T-cell (primary cell): ENCODE measurements around the gene ITGB7. TPM values are rescaled to one million over a fixed set of nuclear protein-coding genes. Genes with fewer than 3 reads are reported as not detected.

Experiments used
- ATAC-seq, 4 experiments: fragments of 200-7000 bp in 3 of 4; fragments of 150-1000 bp in 1 of 4; cut with Tn5 transposase; replicated peaks in 1 of 4; 1 replicate in 3 of 4; 2 replicates in 1 of 4; pipeline ENCODE4 v1.10.0; 2021; ENCODE audit warnings: moderate library complexity in 3 of 4, mild to moderate bottlenecking in 2 of 4, moderate number of reproducible peaks in 1 of 4
- CTCF ChIA-PET, 2 donors: fragments of 300-600 bp; sonication (Branson Sonifier 250); formaldehyde crosslinking; loops; one replicate each; lab custom pipeline; 2022; ENCODE audit warnings: antibody characterized with exemption in 2 of 2; lab: Charles Lee
- POLR2A ChIA-PET, 2 donors: fragments of 300-600 bp; sonication (Branson Sonifier 250); formaldehyde crosslinking; loops; one replicate each; lab custom pipeline; 2022; ENCODE audit warnings: antibody characterized with exemption in 2 of 2; lab: Charles Lee
- DNase-seq, 35 experiments: peaks; one replicate each; pipeline versions ENCODE4 v3.0.0 to v3.0.0-alpha.2; 2013 to 2023
- H3K27ac ChIP-seq: one replicate; pipeline ENCODE4 v1.5.1; 2013; ENCODE audit warnings: low read length
- H3K27me3 ChIP-seq, 2 experiments: replicated peaks in 1 of 2; 1 replicate in 1 of 2; 2 replicates in 1 of 2; pipeline versions ENCODE4 v1.6.1 to v1.7.0; 2013; ENCODE audit warnings: low read length in 1 of 2, mixed read lengths in 1 of 2; ENCODE audit not compliant: control insufficient read depth in 2 of 2, insufficient read depth in 2 of 2; ENCODE audit errors: extremely low read depth in 1 of 2
- H3K36me3 ChIP-seq, 2 donors: 1 replicate in 1 of 2; 2 replicates in 1 of 2; pipeline versions ENCODE4 v1.6.1 to v1.7.0; 2013; ENCODE audit warnings: low read length in 1 of 2; ENCODE audit not compliant: control insufficient read depth in 2 of 2, insufficient read depth in 1 of 2; ENCODE audit errors: extremely low read depth in 1 of 2
- H3K4me1 ChIP-seq, 2 experiments: 1 replicate in 1 of 2; 2 replicates in 1 of 2; pipeline versions ENCODE4 v1.6.1 to v1.7.0; 2013; ENCODE audit warnings: low read length in 2 of 2, mixed read lengths in 1 of 2; ENCODE audit not compliant: insufficient read depth in 2 of 2, control insufficient read depth in 1 of 2; ENCODE audit errors: extremely low read depth in 1 of 2
- H3K4me3 ChIP-seq, 2 donors: 1 replicate in 1 of 2; 2 replicates in 1 of 2; pipeline versions ENCODE4 v1.5.1 to v1.7.0; 2013; ENCODE audit warnings: mild to moderate bottlenecking in 2 of 2, low read length in 1 of 2, moderate library complexity in 1 of 2; ENCODE audit not compliant: control insufficient read depth in 1 of 2; ENCODE audit errors: extremely low read depth in 1 of 2
- H3K9me3 ChIP-seq: 2 replicates; pipeline ENCODE4 v1.7.0; 2013
- H3K27ac Mint-ChIP-seq, 2 donors: one replicate each; pipeline ENCODE4 v1.8.0; 2020 to 2021; ENCODE audit warnings: mild to moderate bottlenecking in 2 of 2, mixed read lengths in 2 of 2
- H3K27me3 Mint-ChIP-seq, 2 donors: one replicate each; pipeline ENCODE4 v1.8.0; 2021 to 2022; ENCODE audit warnings: mixed read lengths in 2 of 2
- H3K36me3 Mint-ChIP-seq: one replicate; pipeline ENCODE4 v1.8.0; 2021; ENCODE audit warnings: mixed read lengths
- H3K4me1 Mint-ChIP-seq, 3 donors: one replicate each; pipeline ENCODE4 v1.8.0; 2020 to 2022; ENCODE audit warnings: mixed read lengths in 3 of 3, mild to moderate bottlenecking in 1 of 3
- H3K4me3 Mint-ChIP-seq, 3 donors: one replicate each; pipeline ENCODE4 v1.8.0; 2020 to 2022; ENCODE audit warnings: mild to moderate bottlenecking in 3 of 3, mixed read lengths in 3 of 3, moderate library complexity in 3 of 3
- H3K9me3 Mint-ChIP-seq, 3 donors: one replicate each; pipeline ENCODE4 v1.8.0; 2020 to 2022; ENCODE audit warnings: mixed read lengths in 3 of 3
- WGBS: methylation state at CpG from one replicate; pipeline ENCODE4 v1.1.5; 2013; ENCODE audit warnings: missing lambda C conversion rate; ENCODE audit not compliant: insufficient coverage; 5-methylcytosine and 5-hydroxymethylcytosine counted together
- total RNA-seq, 35 experiments: library from RNA in 6 of 35; stranded (reverse) in 6 of 35; fragments of 120-200 nt in 1 of 35; gene quantifications; one replicate each; pipeline versions ENCODE4 v1.2.1 to v1.2.4 and lab custom pipeline; 2013 to 2026

ITGB7 gene
- total RNA-seq, 5 donors from 2014 or later (not counting 1 experiment from before 2014, with no cell fraction given): 247 to 590 (median 469) TPM

GRCh38 chr12:53159195-53159839 is 47.7 kb downstream of the ITGB7 start:
- no peak overlapping the region for H3K27ac ChIP-seq
- H3K27me3 ChIP-seq: no peaks in the 10 kb centered on the region
- Mint-ChIP-seq H3K27ac (peak overlapping the region in 1 of 2 donors; percentile 49), H3K4me1 (peaks cover 4 to 9% (median 5%) of the 10 kb centered on the region in 3 donors), H3K36me3 (no peaks in the 10 kb centered on the region), H3K9me3 (no peaks in the 10 kb centered on the region), H3K4me3 (no peak overlapping the region), H3K27me3 (no peaks in the 10 kb centered on the region)
- POLR2A ChIA-PET: interaction anchor here in 1 of 2 donors (0.5 kb wide), 1 partner anchor 400 kb away, joined by 7 read pairs; no protein-coding TSS in a partner anchor
- H3K4me3 ChIP-seq: no peak overlapping the region
- peaks cover 0 to 9% of the 10 kb centered on the region in 2 experiments for H3K4me1 ChIP-seq
- 12% methylated on average over 9 of the region's 14 CpGs for WGBS
- H3K36me3 ChIP-seq: peaks cover 0 to 3% of the 10 kb centered on the region in 2 donors
- DNase-seq: peak; percentile 69 to 93 (median 85)
- CTCF ChIA-PET: interaction anchor here (0.6 to 2.6 kb wide), 27 partner anchors 11 to 262 kb away, joined by 3 to 19 read pairs (median 4); partner anchors contain the start of genes AAAS (in 1 of the 2), CSAD (in 1 of the 2), ESPL1 (in 1 of the 2) and ZNF740 (in 1 of the 2)
- no peaks in the 10 kb centered on the region for H3K9me3 ChIP-seq
- peak; percentile 97 to 99 (median 97) for ATAC-seq

- ATAC-seq (no peak), DNase-seq (no peak)
- Mint-ChIP-seq H3K27ac (no peak overlapping the region), H3K27me3 (no peaks in the 10 kb centered on the region), H3K9me3 (no peaks in the 10 kb centered on the region), H3K4me3 (no peak overlapping the region), H3K4me1 (no peaks in the 10 kb centered on the region), H3K36me3 (no peaks in the 10 kb centered on the region)
- H3K27ac ChIP-seq: no peak overlapping the region
- no peak overlapping the region for H3K4me3 ChIP-seq
- H3K27me3 ChIP-seq: peaks cover 0 to 2% of the 10 kb centered on the region in 2 experiments
- H3K4me1 ChIP-seq: no peaks in the 10 kb centered on the region
- H3K9me3 ChIP-seq: no peaks in the 10 kb centered on the region
- H3K36me3 ChIP-seq: no peaks in the 10 kb centered on the region
- POLR2A ChIA-PET: interaction anchor here (0.5 to 0.6 kb wide), 2 partner anchors 114 to 320 kb away, joined by 4 to 5 read pairs; no protein-coding TSS in a partner anchor
- CTCF ChIA-PET: no interaction called here
These were observed 54.7 kb downstream of the ITGB7 start for GRCh38 chr12:53152390-53152789.

- Histone ChIP-seq H3K9me3 (no peaks in the 10 kb centered on the region), H3K36me3 (no peaks in the 10 kb centered on the region), H3K27me3 (peaks cover 0 to 2% of the 10 kb centered on the region in 2 experiments), H3K27ac (no peak overlapping the region), H3K4me3 (no peak overlapping the region), H3K4me1 (no peaks in the 10 kb centered on the region)
- ATAC-seq (no peak), DNase-seq (no peak)
- Mint-ChIP-seq H3K4me3 (no peak overlapping the region), H3K4me1 (no peaks in the 10 kb centered on the region), H3K27ac (no peak overlapping the region), H3K27me3 (no peaks in the 10 kb centered on the region), H3K36me3 (no peaks in the 10 kb centered on the region), H3K9me3 (no peaks in the 10 kb centered on the region)
- CTCF ChIA-PET: interaction anchor here in 1 of 2 donors (1.0 kb wide), 1 partner anchor 144 kb away, joined by 3 read pairs; the partner anchor contains the start of gene PFDN5
- POLR2A ChIA-PET: no interaction called here
- WGBS: 80% methylated on average over 1 of the region's 6 CpGs
These were observed 56.0 kb downstream of the ITGB7 start for GRCh38 chr12:53151039-53151438.

GRCh38 chr12:53147653-53148052 is 59.4 kb downstream of the ITGB7 start:
- no peaks in the 10 kb centered on the region for H3K9me3 Mint-ChIP-seq
- H3K4me1 Mint-ChIP-seq: no peaks in the 10 kb centered on the region
- no CpG with 5 or more reads among the region's 15 CpGs for WGBS
- Histone ChIP-seq H3K27me3 (peaks cover 0 to 2% of the 10 kb centered on the region in 2 experiments), H3K4me1 (no peaks in the 10 kb centered on the region), H3K36me3 (no peaks in the 10 kb centered on the region), H3K4me3 (no peak overlapping the region), H3K27ac (no peak overlapping the region), H3K9me3 (no peaks in the 10 kb centered on the region)
- H3K27me3 Mint-ChIP-seq: no peaks in the 10 kb centered on the region
- H3K27ac Mint-ChIP-seq: no peak overlapping the region
- DNase-seq (no peak), ATAC-seq (no peak)
- H3K4me3 Mint-ChIP-seq: no peak overlapping the region
- ChIA-PET CTCF (interaction anchor here in 1 of 2 donors (0.6 kb wide), 1 partner anchor 288 kb away, joined by 5 read pairs; no protein-coding TSS in a partner anchor), POLR2A (no interaction called here)
- H3K36me3 Mint-ChIP-seq: no peaks in the 10 kb centered on the region

GRCh38 chr12:53147181-53147580 is 59.9 kb downstream of the ITGB7 start:
- no peaks in the 10 kb centered on the region for H3K4me1 Mint-ChIP-seq
- H3K9me3 Mint-ChIP-seq: no peaks in the 10 kb centered on the region
- no peak for ATAC-seq
- H3K27me3 Mint-ChIP-seq: no peaks in the 10 kb centered on the region
- ChIA-PET CTCF (interaction anchor here in 1 of 2 donors (0.5 kb wide), 1 partner anchor 111 kb away, joined by 4 read pairs; no protein-coding TSS in a partner anchor), POLR2A (no interaction called here)
- Histone ChIP-seq H3K27ac (no peak overlapping the region), H3K27me3 (peaks cover 0 to 2% of the 10 kb centered on the region in 2 experiments), H3K9me3 (no peaks in the 10 kb centered on the region), H3K36me3 (no peaks in the 10 kb centered on the region), H3K4me1 (no peaks in the 10 kb centered on the region), H3K4me3 (no peak overlapping the region)
- no peak overlapping the region for H3K4me3 Mint-ChIP-seq
- H3K36me3 Mint-ChIP-seq: no peaks in the 10 kb centered on the region
- no peak for DNase-seq
- WGBS: no CpG with 5 or more reads among the region's 5 CpGs
- H3K27ac Mint-ChIP-seq: no peak overlapping the region

GRCh38 chr12:53145383-53146260 is 61.4 kb downstream of the ITGB7 start:
- Histone ChIP-seq H3K36me3 (no peaks in the 10 kb centered on the region), H3K4me1 (no peaks in the 10 kb centered on the region), H3K4me3 (no peak overlapping the region), H3K9me3 (no peaks in the 10 kb centered on the region), H3K27me3 (peaks cover 0 to 2% of the 10 kb centered on the region in 2 experiments), H3K27ac (no peak overlapping the region)
- no peak for ATAC-seq
- Mint-ChIP-seq H3K4me3 (no peak overlapping the region), H3K27ac (no peak overlapping the region), H3K27me3 (no peaks in the 10 kb centered on the region), H3K9me3 (no peaks in the 10 kb centered on the region), H3K4me1 (no peaks in the 10 kb centered on the region), H3K36me3 (no peaks in the 10 kb centered on the region)
- WGBS: 79% methylated on average over 1 of the region's 5 CpGs
- ChIA-PET CTCF (interaction anchor here in 1 of 2 donors (0.6 kb wide), 1 partner anchor 72 kb away, joined by 12 read pairs; no protein-coding TSS in a partner anchor), POLR2A (no interaction called here)
- DNase-seq: no peak
